Neural cell (in vitro differentiated cells): ENCODE measurements around the gene PAPOLA. TPM values are rescaled to one million over a fixed set of nuclear protein-coding genes. Genes with fewer than 3 reads are reported as not detected.

Experiments used
- H2AFZ ChIP-seq: fragments of 200-600, 300-800 bp; sonication (generic), shearing (Covaris generic); 2 replicates; pipeline ENCODE4 v1.6.0; 2014; ENCODE audit warnings: low read depth, mild to moderate bottlenecking, antibody characterized with exemption, low read length, moderate library complexity
- H3F3A ChIP-seq: fragments of 200-600 bp; shearing (Covaris generic); 2 replicates; pipeline ENCODE4 v1.6.1; 2016; ENCODE audit warnings: mild to moderate bottlenecking, moderate library complexity, mixed read lengths, antibody characterized with exemption, low read length; ENCODE audit not compliant: insufficient read depth, poor library complexity, severe bottlenecking
- H3K27ac ChIP-seq: fragments of 200-600, 300-800 bp; sonication (generic), shearing (Covaris generic); 2 replicates; pipeline ENCODE4 v1.5.1; 2014; ENCODE audit warnings: mild to moderate bottlenecking, low read length, moderate library complexity
- H3K27me3 ChIP-seq: fragments of 300-800, 200-600 bp; sonication (generic), shearing (Covaris generic); 2 replicates; pipeline ENCODE4 v1.6.0; 2014; ENCODE audit warnings: mild to moderate bottlenecking, low read depth, low read length, moderate library complexity; ENCODE audit not compliant: insufficient read depth
- H3K36me3 ChIP-seq: fragments of 300-800, 200-600 bp; sonication (generic), shearing (Covaris generic); 2 replicates; pipeline ENCODE4 v1.5.1; 2014; ENCODE audit warnings: mild to moderate bottlenecking, antibody characterized with exemption, low read length, moderate library complexity; ENCODE audit not compliant: insufficient read depth
- H3K4me2 ChIP-seq: fragments of 300-800, 200-600 bp; sonication (generic), shearing (Covaris generic); 2 replicates; pipeline ENCODE4 v1.6.0; 2014; ENCODE audit warnings: mild to moderate bottlenecking, low read length
- H3K4me3 ChIP-seq: fragments of 300-800, 200-600 bp; sonication (generic), shearing (Covaris generic); 2 replicates; pipeline ENCODE4 v1.5.1; 2014; ENCODE audit warnings: mild to moderate bottlenecking, low read length, moderate library complexity
- H3K79me2 ChIP-seq: fragments of 200-600 bp; shearing (Covaris generic); replicated peaks from 2 replicates; pipeline ENCODE4 v1.6.0; 2014; ENCODE audit warnings: mild to moderate bottlenecking, low read length, moderate library complexity; ENCODE audit not compliant: insufficient read depth
- H3K9ac ChIP-seq: fragments of 300-800, 200-600 bp; sonication (generic), shearing (Covaris generic); 2 replicates; pipeline ENCODE4 v1.6.1; 2016; ENCODE audit warnings: mild to moderate bottlenecking, low read length, mixed read lengths
- H3K9me2 ChIP-seq: fragments of 200-600 bp; shearing (Covaris generic); 2 replicates; pipeline ENCODE4 v1.6.1; 2016; ENCODE audit warnings: mild to moderate bottlenecking, low read length, mixed read lengths; ENCODE audit not compliant: insufficient read depth
- H3K9me3 ChIP-seq: fragments of 200-600, 300-800 bp; sonication (generic), shearing (Covaris generic); 2 replicates; pipeline ENCODE4 v1.6.1; 2016; ENCODE audit warnings: mild to moderate bottlenecking, mixed run types, low read length, moderate library complexity, mixed read lengths
- H4K20me1 ChIP-seq: fragments of 200-600 bp; shearing (Covaris generic); 2 replicates; pipeline ENCODE4 v1.6.1; 2016; ENCODE audit warnings: mild to moderate bottlenecking, mixed run types; ENCODE audit not compliant: insufficient read depth
- CTCF ChIP-seq: fragments of 450-650 bp; IDR thresholded peaks from 2 replicates; pipeline ENCODE4 v1.5.1; 2014; ENCODE audit warnings: antibody characterized with exemption, mild to moderate bottlenecking, moderate library complexity; ENCODE audit not compliant: poor library complexity, severe bottlenecking
- EP300 ChIP-seq: fragments of 450-650 bp; conservative IDR thresholded peaks from 2 replicates; pipeline ENCODE4 v1.6.1; 2014; ENCODE audit warnings: antibody characterized with exemption, mild to moderate bottlenecking, moderate library complexity; ENCODE audit not compliant: poor library complexity, severe bottlenecking
- EZH2 ChIP-seq: fragments of 200-600, 300-800 bp; shearing (Covaris generic), sonication (generic); IDR thresholded peaks from 2 replicates; pipeline ENCODE4 v1.6.1; 2014; ENCODE audit warnings: antibody characterized with exemption, low read length, borderline replicate concordance, mild to moderate bottlenecking; ENCODE audit not compliant: insufficient read depth, poor library complexity, severe bottlenecking
- MXI1 ChIP-seq: fragments of 450-650 bp; conservative IDR thresholded peaks from 2 replicates; pipeline ENCODE4 v1.6.1; 2014; ENCODE audit warnings: antibody characterized with exemption, mild to moderate bottlenecking; ENCODE audit not compliant: poor library complexity, severe bottlenecking
- POLR2AphosphoS5 ChIP-seq: IDR thresholded peaks from 2 replicates; pipeline ENCODE4 v1.6.1; 2012
- RAD21 ChIP-seq: fragments of 450-650 bp; conservative IDR thresholded peaks from 2 replicates; pipeline ENCODE4 v1.6.1; 2014; ENCODE audit warnings: antibody characterized with exemption, mild to moderate bottlenecking, moderate library complexity
- REST ChIP-seq: IDR thresholded peaks from 2 replicates; pipeline ENCODE4 v1.6.1; 2012; ENCODE audit warnings: borderline replicate concordance
- SMC3 ChIP-seq: fragments of 450-650 bp; conservative IDR thresholded peaks from 2 replicates; pipeline ENCODE4 v1.6.1; 2014; ENCODE audit warnings: antibody characterized with exemption, mild to moderate bottlenecking, moderate library complexity; ENCODE audit not compliant: poor library complexity
- TAF1 ChIP-seq: IDR thresholded peaks from 2 replicates; pipeline ENCODE4 v1.6.1; 2012; ENCODE audit warnings: low read depth
- polyA plus RNA-seq: library from polyadenylated mRNA; depleted of rRNA; stranded (reverse); fragments of >200 nt; gene quantifications from 2 replicates; pipeline ENCODE4 v1.2.3, GENCODE V29; 2014

Gene PAPOLA
- polyA plus RNA-seq, 1 donor from 2014 or later = 150 TPM

- TF ChIP-seq EZH2 (no peak), REST (no peak)
- Histone ChIP-seq H3F3A (no peaks in the 10 kb centered on the region), H3K27me3 (no peaks in the 10 kb centered on the region), H3K79me2 (no peaks in the 10 kb centered on the region), H3K36me3 (peaks cover 7% of the 10 kb centered on the region), H2AFZ (no peak overlapping the region), H3K9ac (no peak overlapping the region), H3K9me2 (no peaks in the 10 kb centered on the region), H3K9me3 (no peaks in the 10 kb centered on the region), H4K20me1 (no peaks in the 10 kb centered on the region), H3K4me2 (no peak overlapping the region), H3K27ac (no peak overlapping the region), H3K4me3 (no peak overlapping the region)
Observed at GRCh38 chr14:96554315-96554910, 52.2 kb downstream of the PAPOLA start.

GRCh38 chr14:96559571-96559970, 57.4 kb downstream of the PAPOLA start:
- TF ChIP-seq CTCF (no peak), REST (no peak), SMC3 (no peak), MXI1 (no peak), POLR2AphosphoS5 (no peak), TAF1 (no peak), EZH2 (no peak), EP300 (no peak), RAD21 (no peak)
- H3K79me2 ChIP-seq = no peaks in the 10 kb centered on the region
- H3K27ac ChIP-seq = no peak overlapping the region
- no peak overlapping the region for H2AFZ ChIP-seq
- H3K27me3 ChIP-seq = no peaks in the 10 kb centered on the region
- H3K9ac ChIP-seq = no peak overlapping the region
- no peaks in the 10 kb centered on the region for H4K20me1 ChIP-seq
- H3F3A ChIP-seq = no peaks in the 10 kb centered on the region
- no peak overlapping the region for H3K4me3 ChIP-seq
- H3K4me2 ChIP-seq = no peak overlapping the region
- peaks cover 11% of the 10 kb centered on the region for H3K36me3 ChIP-seq
- no peaks in the 10 kb centered on the region for H3K9me3 ChIP-seq
- no peaks in the 10 kb centered on the region for H3K9me2 ChIP-seq
